Measurements from ENCODE around the gene OR5T3. TPM values are rescaled to one million over a fixed set of nuclear protein-coding genes. Genes with fewer than 3 reads are reported as not detected.

Gene OR5T3
- total RNA-seq, 1 experiment from 2014 or later = not detected

DNA sequence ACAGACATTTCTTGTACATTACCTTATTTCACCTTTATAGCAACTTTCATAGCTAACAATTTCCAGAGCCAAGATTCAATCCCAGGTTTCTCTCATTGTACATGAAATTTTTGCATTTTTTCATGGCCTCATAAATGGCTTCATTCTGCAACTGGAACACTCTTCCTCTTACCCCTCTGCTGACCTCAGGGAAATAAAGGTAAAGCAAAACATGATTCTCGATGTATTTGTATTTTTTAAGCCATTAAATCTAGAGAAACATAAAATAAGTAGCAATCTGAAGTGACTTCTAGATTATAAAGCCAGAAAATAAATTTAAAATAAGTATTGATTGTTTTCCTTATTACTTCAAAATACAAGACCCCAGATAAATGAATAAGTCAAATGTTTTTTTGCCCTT is 17.9 kb upstream of the OR5T3 start, which contains the start of gene OR5T2:
TSS of gene OR5T2 (minus strand) at position 101 of the 400 bp plus-strand sequence. CDS start 1,193 bp downstream, outside the sequence.
- Histone ChIP-seq H3K9me3 (ENCODE audit: insufficient read depth, low read depth) (no peaks in the 10 kb centered on the region), H3K36me3 (ENCODE audit: low read depth) (no peaks in the 10 kb centered on the region), H3K9me2 (ENCODE audit: insufficient read depth) (no peaks in the 10 kb centered on the region; the same call in 1 of the 2 replicates), H2AFZ (no peak within 1 kb of the TSS), H3F3A (ENCODE audit: insufficient read depth, low read depth) (no peaks in the 10 kb centered on the region), H3K4me2 (no peak within 1 kb of the TSS), H3K4me3 (no peak within 1 kb of the TSS), H3K79me2 (ENCODE audit: low read depth) (no peaks in the 10 kb centered on the region), H3K4me1 (replicated peaks; ENCODE audit: insufficient read depth) (no peaks in the 10 kb centered on the region), H3K27ac (no peak within 1 kb of the TSS), H3K27me3 (ENCODE audit: insufficient read depth, low read depth) (no peaks in the 10 kb centered on the region), H4K20me1 (ENCODE audit: insufficient read depth) (no peaks in the 10 kb centered on the region)
- TF ChIP-seq, protein P1, sequence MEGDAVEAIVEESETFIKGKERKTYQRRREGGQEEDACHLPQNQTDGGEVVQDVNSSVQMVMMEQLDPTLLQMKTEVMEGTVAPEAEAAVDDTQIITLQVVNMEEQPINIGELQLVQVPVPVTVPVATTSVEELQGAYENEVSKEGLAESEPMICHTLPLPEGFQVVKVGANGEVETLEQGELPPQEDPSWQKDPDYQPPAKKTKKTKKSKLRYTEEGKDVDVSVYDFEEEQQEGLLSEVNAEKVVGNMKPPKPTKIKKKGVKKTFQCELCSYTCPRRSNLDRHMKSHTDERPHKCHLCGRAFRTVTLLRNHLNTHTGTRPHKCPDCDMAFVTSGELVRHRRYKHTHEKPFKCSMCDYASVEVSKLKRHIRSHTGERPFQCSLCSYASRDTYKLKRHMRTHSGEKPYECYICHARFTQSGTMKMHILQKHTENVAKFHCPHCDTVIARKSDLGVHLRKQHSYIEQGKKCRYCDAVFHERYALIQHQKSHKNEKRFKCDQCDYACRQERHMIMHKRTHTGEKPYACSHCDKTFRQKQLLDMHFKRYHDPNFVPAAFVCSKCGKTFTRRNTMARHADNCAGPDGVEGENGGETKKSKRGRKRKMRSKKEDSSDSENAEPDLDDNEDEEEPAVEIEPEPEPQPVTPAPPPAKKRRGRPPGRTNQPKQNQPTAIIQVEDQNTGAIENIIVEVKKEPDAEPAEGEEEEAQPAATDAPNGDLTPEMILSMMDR (conservative IDR thresholded peaks at IDR 0.05) = no peak
- TF ChIP-seq EZH2 (IDR thresholded peaks at IDR 0.05; ENCODE audit: low read depth) = no peak
- intact Hi-C loops (cut with micrococcal nuclease; ENCODE audit: unreplicated experiment) = no loop called here
- no peak for DNase-seq
- ChIA-PET POLR2A (ENCODE audit: unreplicated experiment) (no interaction called here), CTCF (no interaction called here)
- no TSS peak for BruUV-seq (replicated peaks)

DNA sequence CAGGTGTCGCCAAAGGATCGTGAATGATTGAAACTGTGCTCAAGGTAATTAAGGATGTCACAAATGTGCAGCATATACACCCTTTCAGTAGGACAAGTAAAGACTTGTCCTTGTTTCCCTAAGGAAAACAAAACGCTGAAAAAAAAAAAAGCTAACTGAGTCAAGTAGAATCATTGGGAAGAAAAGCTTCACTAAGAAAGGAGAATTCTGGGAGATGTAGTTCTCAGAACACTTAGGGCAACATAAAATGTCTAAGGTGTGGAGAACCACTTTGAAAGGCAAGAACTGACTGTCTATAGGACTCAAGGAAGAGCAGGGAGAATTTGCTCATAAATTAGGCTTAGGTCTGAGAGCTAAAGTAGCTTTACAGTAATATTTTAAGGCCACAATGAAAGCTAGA is 19.0 kb downstream of the OR5T3 start:
- Histone ChIP-seq H3K4me3 (no peak overlapping the region), H3K79me2 (ENCODE audit: low read depth) (no peaks in the 10 kb centered on the region), H4K20me1 (ENCODE audit: insufficient read depth) (no peaks in the 10 kb centered on the region), H3K4me1 (replicated peaks; ENCODE audit: insufficient read depth) (no peaks in the 10 kb centered on the region), H3K9me3 (ENCODE audit: insufficient read depth, low read depth) (no peaks in the 10 kb centered on the region), H2AFZ (no peak overlapping the region), H3K27me3 (ENCODE audit: insufficient read depth, low read depth) (no peaks in the 10 kb centered on the region), H3F3A (ENCODE audit: insufficient read depth, low read depth) (no peaks in the 10 kb centered on the region), H3K27ac (no peak overlapping the region), H3K4me2 (no peak overlapping the region), H3K9me2 (ENCODE audit: insufficient read depth) (no peaks in the 10 kb centered on the region), H3K36me3 (ENCODE audit: low read depth) (no peaks in the 10 kb centered on the region)
- ChIA-PET CTCF (no interaction called here), POLR2A (ENCODE audit: unreplicated experiment) (no interaction called here)
- DNase-seq = no peak
- intact Hi-C loops (cut with micrococcal nuclease; ENCODE audit: unreplicated experiment) = no loop called here
- BruUV-seq (replicated peaks) = no TSS peak
- TF ChIP-seq EZH2 (IDR thresholded peaks at IDR 0.05; ENCODE audit: low read depth) = no peak
- TF ChIP-seq, protein P1 (conservative IDR thresholded peaks at IDR 0.05) = no peak

DNA sequence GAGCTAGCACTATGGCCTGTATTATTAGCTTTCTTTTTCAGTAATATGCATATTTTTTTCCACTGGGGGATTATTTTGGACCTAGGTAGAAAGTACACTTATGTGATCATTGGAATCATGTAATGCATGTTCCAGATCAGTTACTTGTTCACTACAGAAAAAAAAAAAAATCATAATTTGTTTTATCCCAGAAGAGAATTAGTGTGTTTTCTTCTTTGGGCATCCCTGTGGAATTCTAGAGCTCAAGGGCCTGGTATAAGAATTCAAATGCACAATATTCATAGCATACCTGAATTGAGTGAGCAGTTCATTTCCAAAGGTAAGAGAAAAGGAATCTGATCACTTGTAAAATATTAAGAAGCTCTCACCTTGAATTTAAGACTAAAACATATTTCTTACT is 21.8 kb downstream of the OR5T3 start, which contains the start of gene OR5T1:
TSS of gene OR5T1 (plus strand) at position 301 of the 400 bp plus-strand sequence. CDS start 1,485 bp downstream, outside the sequence.
- no peaks in the 10 kb centered on the region for H3K9me2 ChIP-seq (ENCODE audit: insufficient read depth)
- H3K9me3 ChIP-seq (ENCODE audit: insufficient read depth, low read depth) = no peaks in the 10 kb centered on the region
- no peak for TF ChIP-seq EZH2 (IDR thresholded peaks at IDR 0.05; ENCODE audit: low read depth)
- TF ChIP-seq, protein P1 (conservative IDR thresholded peaks at IDR 0.05) = no peak
- H4K20me1 ChIP-seq (ENCODE audit: insufficient read depth) = no peaks in the 10 kb centered on the region
- POLR2A ChIA-PET (ENCODE audit: unreplicated experiment) = no interaction called here
- H2AFZ ChIP-seq = no peak within 1 kb of the TSS
- H3K27me3 ChIP-seq (ENCODE audit: insufficient read depth, low read depth) = no peaks in the 10 kb centered on the region
- no peaks in the 10 kb centered on the region for H3K79me2 ChIP-seq (ENCODE audit: low read depth)
- DNase-seq = no peak
- no peaks in the 10 kb centered on the region for H3F3A ChIP-seq (ENCODE audit: insufficient read depth, low read depth)
- H3K27ac ChIP-seq = no peak within 1 kb of the TSS
- no peak within 1 kb of the TSS for H3K4me2 ChIP-seq
- H3K36me3 ChIP-seq (ENCODE audit: low read depth) = no peaks in the 10 kb centered on the region
- CTCF ChIA-PET = no interaction called here
- BruUV-seq (replicated peaks) = no TSS peak
- H3K4me1 ChIP-seq (replicated peaks; ENCODE audit: insufficient read depth) = no peaks in the 10 kb centered on the region
- intact Hi-C loops (cut with micrococcal nuclease; ENCODE audit: unreplicated experiment) = no loop called here
- H3K4me3 ChIP-seq = no peak within 1 kb of the TSS
